Heart right ventricle (tissue), 16 donors: ENCODE results near the gene ATXN1. TPM values are rescaled to one million over a fixed set of nuclear protein-coding genes. Genes with fewer than 3 reads are reported as not detected.
"Not testable (repeated sequence)": the region's sequence is repeated elsewhere in the genome, so short reads cannot be mapped to it uniquely, and the experiment has no call there.

ENCODE experiments used
- ATAC-seq, 8 donors: fragments of 200-7000 bp; cut with Tn5 transposase; one replicate each; pipeline ENCODE4 v1.9.1; 2020; ENCODE audit warnings: mild to moderate bottlenecking in 8 of 8, moderate library complexity in 8 of 8, moderate number of reproducible peaks in 1 of 8
- DNase-seq, 2 donors: peaks; one replicate each; pipeline ENCODE4 v3.0.0-alpha.2; 2020
- H3K27ac ChIP-seq, 10 donors: fragments of 200-600 bp; sonication (generic) in 2 of 10; one replicate each; pipeline versions ENCODE4 v1.5.0 to v1.8.0; 2020 to 2022; ENCODE audit warnings: mild to moderate bottlenecking in 3 of 10
- H3K27me3 ChIP-seq, 7 donors: fragments of 200-600 bp; one replicate each; pipeline ENCODE4 v1.8.0; 2021 to 2022; ENCODE audit warnings: mild to moderate bottlenecking in 2 of 7
- H3K36me3 ChIP-seq, 9 donors: fragments of 200-600 bp; sonication (generic) in 1 of 9; one replicate each; pipeline versions ENCODE4 v1.5.0 to v1.8.0; 2020 to 2022; ENCODE audit warnings: mild to moderate bottlenecking in 2 of 9
- H3K4me1 ChIP-seq, 9 donors: fragments of 200-600 bp; sonication (generic) in 1 of 9; one replicate each; pipeline versions ENCODE4 v1.5.0 to v1.8.0; 2020 to 2022; ENCODE audit warnings: mild to moderate bottlenecking in 4 of 9
- H3K4me3 ChIP-seq, 10 donors: fragments of 200-600 bp; sonication (generic) in 2 of 10; one replicate each; pipeline versions ENCODE4 v1.5.0 to v1.8.0; 2020 to 2022; ENCODE audit warnings: mild to moderate bottlenecking in 7 of 10, moderate library complexity in 2 of 10
- H3K9me3 ChIP-seq, 11 donors: fragments of 200-600 bp in 10 of 11; sonication (generic) in 2 of 11; one replicate each; pipeline versions ENCODE4 v1.5.0 to v1.8.0; 2013 to 2022; ENCODE audit warnings: mild to moderate bottlenecking in 2 of 11, control low read depth in 1 of 11, moderate library complexity in 1 of 11
- WGBS, 2 donors: extraction: QIAGEN DNeasy Blood & Tissue Kit; methylation state at CpG; one replicate each; pipeline ENCODE4 v1.1.7; 2013; ENCODE audit warnings: inconsistent platforms in 1 of 2; 5-methylcytosine and 5-hydroxymethylcytosine counted together
- intact Hi-C, 10 donors: fragments of 100-400 bp; cut with DNase I; formaldehyde crosslinking; loops; one replicate each; pipeline versions ENCODE4 v1.11.1 to v1.14.2; 2022
- polyA plus RNA-seq, 2 donors: library from polyadenylated mRNA; stranded (reverse); fragments of 200-250 nt; gene quantifications; one replicate each; pipeline ENCODE4 v1.2.3, GENCODE V29; 2013
- total RNA-seq, 10 donors: library from RNA; stranded (reverse); fragmentation: NEBNext Ultra II Directional in 3 of 10; extraction: Animal tissue kit (Norgen Biotek cat#: 25700) in 3 of 10; gene quantifications; one replicate each; pipeline versions ENCODE4 v1.2.1 to v1.2.4, GENCODE V29; 2021 to 2023
- TF ChIP-seq, protein P1 (sequence below), 9 donors: fragments of 200-600 bp; sonication (generic) in 2 of 9; IDR thresholded peaks; one replicate each; pipeline versions ENCODE4 v1.5.0 to v1.8.0; 2021 to 2022; ENCODE audit warnings: antibody characterized with exemption in 9 of 9, mild to moderate bottlenecking in 5 of 9, moderate library complexity in 1 of 9
- donor health status: Arrhythmogenic right ventricular cardiomyopathy.
- donor health status: ischemic (EF 13 %, LVEDD 7.1; RV severe dilation, severe dysfunction).
- donor health status: healthy with polysubstance abuse.
- donor health status: DM: no; HTN: yes; CAD: no.
- donor health status: DM: no; HTN: no; CAD: no.
- donor health status: ischemic (EF 25% LVEDD 6.9; RV normal size, moderate dysfunction).
- donor health status: ischemic (EF 25% LVEDD 5.7; RV mildly dilated, moderate dysfunction).
- donor health status: healthy.
- donor health status: DM: yes; HTN: yes; CAD: no.
- donor health status: Ischemic cardiomyopathy.
- donor health status: ischemic (EF 35%, LVEDD 5.7; RV mildly dilated, moderate dysfunction).
- donor health status: nonischemic (EF 11% LVEDD 7.7; RV severe dilation, severe dysfunction).
- donor health status: DM: yes; HTN: yes; CAD: no.
- donor health status: PGD.
- donor health status: ischemic (EF 29% LVEDD 5.4; RV normal size, mild dysfunction).
- donor health status: nonischemic (EF 23%, LVEDD 6.1; RV moderate dilation, normal function).

Gene ATXN1
- total and polyA plus RNA-seq, 12 donors = 4.1 to 46.5 (median 40.3) TPM

GRCh38 chr6:16706911-16707783 lies 54.1 kb downstream of the ATXN1 start:
- 75 to 78% methylated on average over 3 of the region's 3 CpGs for WGBS, 2 donors
- no peak overlapping the region for H3K4me3 ChIP-seq
- DNase-seq = no peak

GRCh38 chr6:16706491-16706890 lies 54.8 kb downstream of the ATXN1 start:
- ATAC-seq, H3K4me3 ChIP-seq, H3K27me3 ChIP-seq, H3K9me3 ChIP-seq, intact Hi-C loops, H3K36me3 ChIP-seq: not testable (repeated sequence)
- 94 to 95% methylated on average over 7 of the region's 7 CpGs for WGBS, 2 donors
- DNase-seq = peak in 1 of 2 donors; percentile 38
- H3K4me1 ChIP-seq = peaks cover 0 to 61% (median 30%) of the 10 kb centered on the region in 9 donors
- peak overlapping the region in 1 of 10 donors; percentile 76 for H3K27ac ChIP-seq

More at GRCh38 chr6:16706911-16707783, 54.1 kb downstream of the ATXN1 start:
- TF ChIP-seq, protein P1, sequence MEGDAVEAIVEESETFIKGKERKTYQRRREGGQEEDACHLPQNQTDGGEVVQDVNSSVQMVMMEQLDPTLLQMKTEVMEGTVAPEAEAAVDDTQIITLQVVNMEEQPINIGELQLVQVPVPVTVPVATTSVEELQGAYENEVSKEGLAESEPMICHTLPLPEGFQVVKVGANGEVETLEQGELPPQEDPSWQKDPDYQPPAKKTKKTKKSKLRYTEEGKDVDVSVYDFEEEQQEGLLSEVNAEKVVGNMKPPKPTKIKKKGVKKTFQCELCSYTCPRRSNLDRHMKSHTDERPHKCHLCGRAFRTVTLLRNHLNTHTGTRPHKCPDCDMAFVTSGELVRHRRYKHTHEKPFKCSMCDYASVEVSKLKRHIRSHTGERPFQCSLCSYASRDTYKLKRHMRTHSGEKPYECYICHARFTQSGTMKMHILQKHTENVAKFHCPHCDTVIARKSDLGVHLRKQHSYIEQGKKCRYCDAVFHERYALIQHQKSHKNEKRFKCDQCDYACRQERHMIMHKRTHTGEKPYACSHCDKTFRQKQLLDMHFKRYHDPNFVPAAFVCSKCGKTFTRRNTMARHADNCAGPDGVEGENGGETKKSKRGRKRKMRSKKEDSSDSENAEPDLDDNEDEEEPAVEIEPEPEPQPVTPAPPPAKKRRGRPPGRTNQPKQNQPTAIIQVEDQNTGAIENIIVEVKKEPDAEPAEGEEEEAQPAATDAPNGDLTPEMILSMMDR (IDR thresholded peaks at IDR 0.05) = no peak
- ATAC-seq = peak in 1 of 8 donors; percentile 18
- Histone ChIP-seq H3K27ac (peak overlapping the region in 3 of 10 donors; percentile 6 to 76 (median 13)), H3K36me3 (no peaks in the 10 kb centered on the region), H3K27me3 (no peaks in the 10 kb centered on the region), H3K9me3 (no peaks in the 10 kb centered on the region), H3K4me1 (peaks cover 0 to 66% (median 33%) of the 10 kb centered on the region in 9 donors)
- intact Hi-C loops = no loop called here

DNA sequence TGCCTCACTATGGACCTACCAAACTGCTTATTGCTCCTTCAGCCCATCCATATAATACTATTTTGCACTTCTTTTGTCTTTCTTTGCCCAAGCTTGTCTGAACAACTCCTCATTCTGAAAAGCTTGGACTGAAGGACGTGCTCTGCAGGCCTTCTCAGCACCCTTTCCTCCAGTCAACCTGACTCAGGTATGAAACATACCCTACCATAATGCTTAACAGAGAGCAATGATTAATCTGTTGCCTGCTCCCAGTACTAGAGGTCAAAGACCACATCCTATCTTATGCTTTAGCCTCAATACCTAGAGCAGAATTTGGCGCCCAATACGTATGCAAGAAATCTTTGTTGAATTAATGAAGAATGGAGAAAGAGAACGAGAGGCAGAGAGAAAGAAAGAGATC lies 55.2 kb downstream of the ATXN1 start:
- ATAC-seq (no peak), DNase-seq (no peak)
- Histone ChIP-seq H3K27me3 (no peaks in the 10 kb centered on the region), H3K4me1 (peaks cover 1 to 63% (median 34%) of the 10 kb centered on the region in 9 donors), H3K4me3 (no peak overlapping the region), H3K27ac (peak overlapping the region in 1 of 10 donors; percentile 76), H3K36me3 (no peaks in the 10 kb centered on the region), H3K9me3 (no peaks in the 10 kb centered on the region)
- intact Hi-C loops = no loop called here
- 97 to 99% methylated on average over 4 of the region's 4 CpGs for WGBS, 2 donors
- TF ChIP-seq, protein P1 (IDR thresholded peaks at IDR 0.05) = no peak

- ATAC-seq = peak in 1 of 8 donors; percentile 28
- Histone ChIP-seq H3K9me3 (no peaks in the 10 kb centered on the region), H3K36me3 (no peaks in the 10 kb centered on the region), H3K27me3 (no peaks in the 10 kb centered on the region), H3K27ac (peak overlapping the region in 1 of 10 donors; percentile 76), H3K4me3 (peak overlapping the region in 1 of 10 donors; percentile 22), H3K4me1 (peaks cover 5 to 70% (median 40%) of the 10 kb centered on the region in 9 donors)
- intact Hi-C loops = no loop called here
- DNase-seq = no peak
- TF ChIP-seq, protein P1 (IDR thresholded peaks at IDR 0.05) = no peak
- 71 to 75% methylated on average over 6 of the region's 6 CpGs for WGBS, 2 donors
These were observed 55.9 kb downstream of the ATXN1 start for GRCh38 chr6:16705081-16705993.
